SK-N-SH (cell line): ENCODE measurements around the gene CMYA5. TPM values are rescaled to one million over a fixed set of nuclear protein-coding genes. Genes with fewer than 3 reads are reported as not detected.

ENCODE experiments used
- CTCF ChIA-PET: fragments of 300-600, 350-600 bp; formaldehyde crosslinking; extraction: SDS; loops from one replicate; lab custom pipeline; 2021; lab: Yijun Ruan, JAX
- POLR2A ChIA-PET: fragments of 350-600 bp; sonication (Branson Sonifier 250); formaldehyde crosslinking; extraction: SDS; loops from one replicate; lab custom pipeline; 2020; ENCODE audit warnings: antibody characterized with exemption, inconsistent platforms; lab: Yijun Ruan, JAX
- DNase-seq: peaks from one replicate; pipeline ENCODE4 v3.0.0; 2012
- H2AFZ ChIP-seq: fragments of 200-600 bp; sonication (generic); 2 replicates; pipeline ENCODE4 v1.8.1; 2016; ENCODE audit warnings: antibody characterized with exemption, mild to moderate bottlenecking, low read depth
- H3F3A ChIP-seq: fragments of 200-600 bp; sonication (generic); replicated peaks from 2 replicates; pipeline ENCODE3; 2016; ENCODE audit warnings: antibody characterized with exemption, mild to moderate bottlenecking; ENCODE audit not compliant: insufficient read depth
- H3K27ac ChIP-seq, 2 experiments: fragments of 200-500 bp in 1 of 2; fragments of 200-600 bp in 1 of 2; sonication (Bioruptor generic) in 1 of 2; sonication (generic), shearing (Covaris generic) in 1 of 2; 2 replicates each; pipeline versions ENCODE4 v1.5.1 to v1.6.1; 2014 to 2016; ENCODE audit warnings: low read depth in 2 of 2, inconsistent platforms in 1 of 2, low read length in 1 of 2, mild to moderate bottlenecking in 1 of 2, mixed read lengths in 1 of 2
- H3K27me3 ChIP-seq: fragments of 200-600 bp; sonication (generic), shearing (Covaris generic); 2 replicates; pipeline ENCODE4 v1.6.1; 2016; ENCODE audit warnings: mixed run types; ENCODE audit not compliant: insufficient read depth
- H3K36me3 ChIP-seq, 2 experiments: fragments of 200-500 bp in 1 of 2; fragments of 200-600 bp in 1 of 2; sonication (Bioruptor generic) in 1 of 2; sonication (generic) in 1 of 2; replicated peaks in 1 of 2; 2 replicates each; pipeline versions ENCODE3 to v1.5.1; 2014 to 2016; ENCODE audit warnings: low read length in 1 of 2, mild to moderate bottlenecking in 1 of 2; ENCODE audit not compliant: insufficient read depth in 2 of 2, control insufficient read depth in 1 of 2
- H3K4me1 ChIP-seq, 2 experiments: fragments of 200-500 bp in 1 of 2; fragments of 200-600 bp in 1 of 2; sonication (Bioruptor generic) in 1 of 2; sonication (generic), shearing (Covaris generic) in 1 of 2; 2 replicates each; pipeline versions ENCODE4 v1.5.1 to v1.6.1; 2014 to 2016; ENCODE audit warnings: low read depth in 1 of 2, low read length in 1 of 2, mixed run types in 1 of 2; ENCODE audit not compliant: insufficient read depth in 2 of 2, control insufficient read depth in 1 of 2
- H3K4me2 ChIP-seq: fragments of 200-600 bp; sonication (generic), shearing (Covaris generic); 2 replicates; pipeline ENCODE4 v1.6.1; 2017; ENCODE audit warnings: mixed run types
- H3K4me3 ChIP-seq, 2 experiments: fragments of 200-500 bp in 1 of 2; fragments of 200-600 bp in 1 of 2; sonication (Bioruptor generic) in 1 of 2; sonication (generic), shearing (Covaris generic) in 1 of 2; 2 replicates each; pipeline versions ENCODE4 v1.5.1 to v1.8.1; 2014 to 2016; ENCODE audit warnings: low read depth in 2 of 2, inconsistent platforms in 1 of 2, low read length in 1 of 2, mild to moderate bottlenecking in 1 of 2, mixed read lengths in 1 of 2, moderate library complexity in 1 of 2
- H3K79me2 ChIP-seq: fragments of 200-600 bp; sonication (generic); 2 replicates; pipeline ENCODE4 v1.8.1; 2017; ENCODE audit warnings: mild to moderate bottlenecking; ENCODE audit not compliant: insufficient read depth
- H3K9ac ChIP-seq: fragments of 200-600 bp; sonication (generic); 2 replicates; pipeline ENCODE4 v1.6.1; 2017; ENCODE audit warnings: mixed run types
- H3K9me2 ChIP-seq: fragments of 200-600 bp; sonication (generic); 2 replicates; pipeline ENCODE4 v1.6.1; 2017; ENCODE audit warnings: mixed run types
- H3K9me3 ChIP-seq: fragments of 200-600 bp; sonication (generic); 2 replicates; pipeline ENCODE4 v1.6.1; 2017; ENCODE audit warnings: mixed run types, mild to moderate bottlenecking, moderate library complexity
- H4K20me1 ChIP-seq: fragments of 200-600 bp; sonication (generic); 2 replicates; pipeline ENCODE4 v1.6.1; 2017; ENCODE audit warnings: mild to moderate bottlenecking, mixed run types; ENCODE audit not compliant: insufficient read depth
- CHD2 ChIP-seq: fragments of 150-350 bp; IDR thresholded peaks from 2 replicates; pipeline ENCODE4 v1.6.1; 2018; ENCODE audit warnings: low read length; ENCODE audit not compliant: partially characterized antibody
- EZH2phosphoT487 ChIP-seq: fragments of 200-600 bp; sonication (generic); IDR thresholded peaks from 2 replicates; pipeline ENCODE4 v1.6.1; 2017; ENCODE audit warnings: low read depth, mixed run types, mild to moderate bottlenecking, antibody characterized with exemption, moderate library complexity, borderline replicate concordance
- FOXJ3 ChIP-seq: sonication (generic); formaldehyde crosslinking; IDR thresholded peaks from 2 replicates; pipeline ENCODE4 v1.5.1; 2020; ENCODE audit warnings: mild to moderate bottlenecking, missing genetic modification reagents
- FOXM1 ChIP-seq: IDR thresholded peaks from 2 replicates; pipeline ENCODE4 v1.4.0; 2012; ENCODE audit warnings: low read depth, mild to moderate bottlenecking
- GABPA ChIP-seq: IDR thresholded peaks from 2 replicates; pipeline ENCODE4 v1.4.0; 2012; ENCODE audit warnings: low read depth, mild to moderate bottlenecking
- GATA2 ChIP-seq: sonication (generic); formaldehyde crosslinking; IDR thresholded peaks from 2 replicates; pipeline ENCODE4 v1.5.0; 2020; ENCODE audit warnings: mild to moderate bottlenecking, missing genetic modification reagents
- JUND ChIP-seq: IDR thresholded peaks from 2 replicates; pipeline ENCODE4 v1.4.0; 2012
- RAD21 ChIP-seq: IDR thresholded peaks from 2 replicates; pipeline ENCODE4 v1.6.1; 2012; ENCODE audit warnings: mild to moderate bottlenecking, low read length
- RXRA ChIP-seq: IDR thresholded peaks from 2 replicates; pipeline ENCODE4 v1.4.0; 2012; ENCODE audit warnings: low read depth, mild to moderate bottlenecking, borderline replicate concordance
- SMC3 ChIP-seq: IDR thresholded peaks from 2 replicates; pipeline ENCODE4 v1.6.1; 2012; ENCODE audit warnings: low read depth, low read length, improper control_type of control experiment
- TAF1 ChIP-seq: IDR thresholded peaks from 2 replicates; pipeline ENCODE4 v1.6.1; 2012; ENCODE audit warnings: low read depth, mild to moderate bottlenecking, low read length, moderate library complexity, borderline replicate concordance
- TCF12 ChIP-seq: IDR thresholded peaks from 2 replicates; pipeline ENCODE4 v1.4.0; 2012
- WGBS: methylation state at CpG from one replicate; pipeline ENCODE4 v1.1.6; 2017; ENCODE audit warnings: low lambda C conversion rate; 5-methylcytosine and 5-hydroxymethylcytosine counted together
- polyA plus RNA-seq, 3 experiments: library from polyadenylated mRNA; depleted of rRNA; stranded (reverse); fragments of >200 nt; gene quantifications; 2 replicates each; pipeline ENCODE4 v1.2.3, GENCODE V29; 2012
- TF ChIP-seq, protein P1 (sequence below): IDR thresholded peaks from 2 replicates; pipeline ENCODE4 v1.4.0; 2012; ENCODE audit warnings: low read depth, borderline replicate concordance
- TF ChIP-seq, protein P2 (sequence below): IDR thresholded peaks from 2 replicates; pipeline ENCODE4 v1.4.0; 2012; ENCODE audit warnings: low read depth
- TF ChIP-seq, protein P3 (sequence below): fragments of 200-600 bp; sonication (generic); IDR thresholded peaks from 2 replicates; pipeline ENCODE4 v1.6.1; 2017; ENCODE audit warnings: antibody characterized with exemption, mild to moderate bottlenecking, moderate library complexity
- TF ChIP-seq, protein P4 (sequence below): fragments of 150-350 bp; IDR thresholded peaks from 2 replicates; pipeline ENCODE4 v1.6.1; 2016; ENCODE audit warnings: mild to moderate bottlenecking, low read depth, low read length

CMYA5 gene
- polyA plus RNA-seq, 1 of the 3 experiments (the other 2 are of a cell fraction), result 0.12 TPM

DNA sequence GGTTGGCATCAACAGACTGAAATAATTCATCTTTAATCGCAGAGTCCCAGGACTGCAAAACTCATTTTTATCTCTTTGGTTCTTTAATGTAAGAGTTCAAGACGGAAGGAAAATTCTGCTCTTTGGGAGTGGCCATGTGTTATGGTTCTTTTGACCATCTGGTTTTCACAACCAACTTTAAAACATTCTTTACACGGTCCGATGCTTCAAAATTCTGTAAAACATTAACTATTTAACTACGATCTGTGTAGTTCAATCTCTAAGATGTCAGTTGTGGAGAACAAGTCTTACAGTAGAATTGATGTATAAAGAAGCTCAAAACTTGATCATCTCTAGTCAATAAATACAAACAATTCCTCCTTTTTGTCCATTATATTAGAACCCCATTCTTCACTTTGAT is 83.0 kb downstream of the CMYA5 start:
- Histone ChIP-seq H3K79me2 (no peaks in the 10 kb centered on the region), H4K20me1 (no peaks in the 10 kb centered on the region), H3K27me3 (no peaks in the 10 kb centered on the region), H3K9ac (no peak overlapping the region), H3K9me3 (no peaks in the 10 kb centered on the region), H3K4me1 (no peaks in the 10 kb centered on the region), H3K27ac (no peak overlapping the region), H3F3A (no peaks in the 10 kb centered on the region), H3K4me2 (no peak overlapping the region), H2AFZ (no peak overlapping the region), H3K36me3 (no peaks in the 10 kb centered on the region), H3K9me2 (no peaks in the 10 kb centered on the region), H3K4me3 (no peak overlapping the region)
- ChIA-PET POLR2A (no interaction called here), CTCF (no interaction called here)
- DNase-seq, result no peak
- WGBS, result 83% methylated on average over 5 of the region's 5 CpGs
- TF ChIP-seq FOXJ3 (CRISPR knock-in tag) (no peak), CHD2 (no peak), EZH2phosphoT487 (no peak), GATA2 (CRISPR knock-in tag) (no peak), TAF1 (no peak), GABPA (no peak), RXRA (no peak)
- TF ChIP-seq, protein P1, sequence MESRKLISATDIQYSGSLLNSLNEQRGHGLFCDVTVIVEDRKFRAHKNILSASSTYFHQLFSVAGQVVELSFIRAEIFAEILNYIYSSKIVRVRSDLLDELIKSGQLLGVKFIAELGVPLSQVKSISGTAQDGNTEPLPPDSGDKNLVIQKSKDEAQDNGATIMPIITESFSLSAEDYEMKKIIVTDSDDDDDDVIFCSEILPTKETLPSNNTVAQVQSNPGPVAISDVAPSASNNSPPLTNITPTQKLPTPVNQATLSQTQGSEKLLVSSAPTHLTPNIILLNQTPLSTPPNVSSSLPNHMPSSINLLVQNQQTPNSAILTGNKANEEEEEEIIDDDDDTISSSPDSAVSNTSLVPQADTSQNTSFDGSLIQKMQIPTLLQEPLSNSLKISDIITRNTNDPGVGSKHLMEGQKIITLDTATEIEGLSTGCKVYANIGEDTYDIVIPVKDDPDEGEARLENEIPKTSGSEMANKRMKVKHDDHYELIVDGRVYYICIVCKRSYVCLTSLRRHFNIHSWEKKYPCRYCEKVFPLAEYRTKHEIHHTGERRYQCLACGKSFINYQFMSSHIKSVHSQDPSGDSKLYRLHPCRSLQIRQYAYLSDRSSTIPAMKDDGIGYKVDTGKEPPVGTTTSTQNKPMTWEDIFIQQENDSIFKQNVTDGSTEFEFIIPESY, result no peak
- TF ChIP-seq, protein P2, sequence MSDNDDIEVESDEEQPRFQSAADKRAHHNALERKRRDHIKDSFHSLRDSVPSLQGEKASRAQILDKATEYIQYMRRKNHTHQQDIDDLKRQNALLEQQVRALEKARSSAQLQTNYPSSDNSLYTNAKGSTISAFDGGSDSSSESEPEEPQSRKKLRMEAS, result no peak

DNA sequence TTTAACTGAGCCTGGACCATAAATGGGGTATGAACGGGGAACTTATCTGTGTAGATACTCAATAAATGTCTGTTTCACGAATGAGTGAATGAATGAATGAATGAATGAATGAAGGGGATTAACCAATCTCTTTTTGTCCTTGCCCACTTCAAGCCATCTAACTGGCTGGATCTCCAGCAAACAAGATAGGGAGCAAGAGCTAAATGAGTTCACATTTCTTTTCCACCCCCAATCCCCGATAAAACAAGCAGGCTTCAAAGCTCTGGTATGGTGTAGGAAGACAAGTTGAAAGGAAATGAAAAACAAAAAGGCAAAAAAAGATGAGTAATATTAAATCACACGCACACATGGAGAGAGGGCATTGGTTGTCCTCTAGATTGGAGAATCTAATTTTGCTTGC is 84.0 kb downstream of the CMYA5 start:
- Histone ChIP-seq H3K27ac (no peak overlapping the region), H3K9ac (no peak overlapping the region), H4K20me1 (no peaks in the 10 kb centered on the region), H3K4me3 (no peak overlapping the region), H3K4me1 (no peaks in the 10 kb centered on the region), H3K4me2 (no peak overlapping the region), H3K79me2 (no peaks in the 10 kb centered on the region), H3K9me3 (no peaks in the 10 kb centered on the region), H3K9me2 (no peaks in the 10 kb centered on the region), H3K27me3 (no peaks in the 10 kb centered on the region), H3K36me3 (no peaks in the 10 kb centered on the region), H2AFZ (no peak overlapping the region), H3F3A (no peaks in the 10 kb centered on the region)
- no peak for DNase-seq
- CTCF ChIA-PET, result interaction anchor here (1.3 kb wide), 1 partner anchor 10 kb away, joined by 3 read pairs; no protein-coding TSS in a partner anchor
- POLR2A ChIA-PET, result no interaction called here
- 53% methylated on average over 4 of the region's 4 CpGs for WGBS
- TF ChIP-seq, protein P3, sequence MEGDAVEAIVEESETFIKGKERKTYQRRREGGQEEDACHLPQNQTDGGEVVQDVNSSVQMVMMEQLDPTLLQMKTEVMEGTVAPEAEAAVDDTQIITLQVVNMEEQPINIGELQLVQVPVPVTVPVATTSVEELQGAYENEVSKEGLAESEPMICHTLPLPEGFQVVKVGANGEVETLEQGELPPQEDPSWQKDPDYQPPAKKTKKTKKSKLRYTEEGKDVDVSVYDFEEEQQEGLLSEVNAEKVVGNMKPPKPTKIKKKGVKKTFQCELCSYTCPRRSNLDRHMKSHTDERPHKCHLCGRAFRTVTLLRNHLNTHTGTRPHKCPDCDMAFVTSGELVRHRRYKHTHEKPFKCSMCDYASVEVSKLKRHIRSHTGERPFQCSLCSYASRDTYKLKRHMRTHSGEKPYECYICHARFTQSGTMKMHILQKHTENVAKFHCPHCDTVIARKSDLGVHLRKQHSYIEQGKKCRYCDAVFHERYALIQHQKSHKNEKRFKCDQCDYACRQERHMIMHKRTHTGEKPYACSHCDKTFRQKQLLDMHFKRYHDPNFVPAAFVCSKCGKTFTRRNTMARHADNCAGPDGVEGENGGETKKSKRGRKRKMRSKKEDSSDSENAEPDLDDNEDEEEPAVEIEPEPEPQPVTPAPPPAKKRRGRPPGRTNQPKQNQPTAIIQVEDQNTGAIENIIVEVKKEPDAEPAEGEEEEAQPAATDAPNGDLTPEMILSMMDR, result no peak
- TF ChIP-seq FOXM1 (no peak), JUND (no peak), TCF12 (no peak), GATA2 (CRISPR knock-in tag) (no peak), GABPA (no peak), RXRA (no peak), EZH2phosphoT487 (no peak), RAD21 (no peak), SMC3 (no peak)
- TF ChIP-seq, protein P4, sequence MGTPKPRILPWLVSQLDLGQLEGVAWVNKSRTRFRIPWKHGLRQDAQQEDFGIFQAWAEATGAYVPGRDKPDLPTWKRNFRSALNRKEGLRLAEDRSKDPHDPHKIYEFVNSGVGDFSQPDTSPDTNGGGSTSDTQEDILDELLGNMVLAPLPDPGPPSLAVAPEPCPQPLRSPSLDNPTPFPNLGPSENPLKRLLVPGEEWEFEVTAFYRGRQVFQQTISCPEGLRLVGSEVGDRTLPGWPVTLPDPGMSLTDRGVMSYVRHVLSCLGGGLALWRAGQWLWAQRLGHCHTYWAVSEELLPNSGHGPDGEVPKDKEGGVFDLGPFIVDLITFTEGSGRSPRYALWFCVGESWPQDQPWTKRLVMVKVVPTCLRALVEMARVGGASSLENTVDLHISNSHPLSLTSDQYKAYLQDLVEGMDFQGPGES, result no peak
- TF ChIP-seq, protein P2, result no peak
